NCI-H1436 treated with DMSO at 0.1 percent for 48 hours (cell line): ENCODE results near the gene IGFL1.
"Not testable (repeated sequence)": the region's sequence is repeated elsewhere in the genome, so short reads cannot be mapped to it uniquely, and the experiment has no call there.

Source experiments
- DNase-seq: peaks from one replicate; lab custom pipeline; 2025; lab: John Stamatoyannopoulos, UW

Gene IGFL1

GRCh38 chr19:46202426-46202825 is 27.1 kb upstream of the IGFL1 start:
- no peak for DNase-seq

GRCh38 chr19:46202872-46203860 is 26.4 kb upstream of the IGFL1 start:
- DNase-seq: no peak

GRCh38 chr19:46204008-46204407 is 25.5 kb upstream of the IGFL1 start:
- no peak for DNase-seq

GRCh38 chr19:46205183-46205984 is 24.2 kb upstream of the IGFL1 start:
- no peak for DNase-seq

GRCh38 chr19:46206176-46206575 is 23.4 kb upstream of the IGFL1 start:
- DNase-seq: no peak

- DNase-seq: no peak
Observed at GRCh38 chr19:46206682-46207081, 22.9 kb upstream of the IGFL1 start.

GRCh38 chr19:46207858-46208257 is 21.7 kb upstream of the IGFL1 start:
- not testable (repeated sequence) for DNase-seq

GRCh38 chr19:46209051-46209450 is 20.5 kb upstream of the IGFL1 start:
- no peak for DNase-seq

GRCh38 chr19:46209472-46209871 is 20.1 kb upstream of the IGFL1 start:
- DNase-seq: no peak

- DNase-seq: no peak
Observed at GRCh38 chr19:46210669-46211068, 18.9 kb upstream of the IGFL1 start.

GRCh38 chr19:46211201-46211881 is 18.2 kb upstream of the IGFL1 start:
- no peak for DNase-seq

- DNase-seq: not testable (repeated sequence)
Observed at GRCh38 chr19:46212592-46212991, 16.9 kb upstream of the IGFL1 start.

- no peak for DNase-seq
Observed at GRCh38 chr19:46213156-46213555, 16.4 kb upstream of the IGFL1 start.

GRCh38 chr19:46213806-46214205 is 15.7 kb upstream of the IGFL1 start:
- no peak for DNase-seq

GRCh38 chr19:46216612-46217011 is 12.9 kb upstream of the IGFL1 start:
- no peak for DNase-seq

- no peak for DNase-seq
Observed at GRCh38 chr19:46217476-46217875, 12.1 kb upstream of the IGFL1 start.

GRCh38 chr19:46218160-46218559 is 11.4 kb upstream of the IGFL1 start:
- no peak for DNase-seq

- no peak for DNase-seq
Observed at GRCh38 chr19:46220038-46220615, 9.4 kb upstream of the IGFL1 start.

GRCh38 chr19:46221152-46221551 is 8.4 kb upstream of the IGFL1 start:
- no peak for DNase-seq

GRCh38 chr19:46221981-46222610 is 7.4 kb upstream of the IGFL1 start:
- no peak for DNase-seq

GRCh38 chr19:46223787-46224186 is 5.8 kb upstream of the IGFL1 start:
- not testable (repeated sequence) for DNase-seq
